ENCODE measurements around the gene COL19A1.
A peak's percentile ranks its signal among the peaks of the same experiment; 100 is the strongest.

Gene COL19A1

DNA sequence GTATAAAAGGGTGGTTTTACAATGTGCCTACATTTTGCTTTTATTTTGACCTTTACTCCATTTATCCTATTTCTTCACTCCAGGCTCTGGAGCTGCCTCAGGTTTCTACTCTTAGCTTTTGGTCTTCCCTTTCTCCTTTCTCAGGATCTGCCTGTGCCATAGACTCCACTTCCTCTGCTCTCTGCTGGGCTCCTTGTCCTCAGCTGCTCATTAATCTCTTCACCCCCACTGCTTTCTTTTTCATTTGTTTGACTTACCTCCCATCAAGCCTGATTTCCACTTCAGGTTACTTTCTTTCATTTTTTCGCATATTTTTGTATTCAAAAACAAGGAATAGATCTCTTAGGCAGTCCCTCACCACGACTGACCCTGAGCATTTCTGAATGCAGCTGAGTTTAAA is 106.8 kb downstream of the COL19A1 start:
- H3K4me3 ChIP-seq (ENCODE audit: low read length), result no peak overlapping the region
- TF ChIP-seq, protein P1, sequence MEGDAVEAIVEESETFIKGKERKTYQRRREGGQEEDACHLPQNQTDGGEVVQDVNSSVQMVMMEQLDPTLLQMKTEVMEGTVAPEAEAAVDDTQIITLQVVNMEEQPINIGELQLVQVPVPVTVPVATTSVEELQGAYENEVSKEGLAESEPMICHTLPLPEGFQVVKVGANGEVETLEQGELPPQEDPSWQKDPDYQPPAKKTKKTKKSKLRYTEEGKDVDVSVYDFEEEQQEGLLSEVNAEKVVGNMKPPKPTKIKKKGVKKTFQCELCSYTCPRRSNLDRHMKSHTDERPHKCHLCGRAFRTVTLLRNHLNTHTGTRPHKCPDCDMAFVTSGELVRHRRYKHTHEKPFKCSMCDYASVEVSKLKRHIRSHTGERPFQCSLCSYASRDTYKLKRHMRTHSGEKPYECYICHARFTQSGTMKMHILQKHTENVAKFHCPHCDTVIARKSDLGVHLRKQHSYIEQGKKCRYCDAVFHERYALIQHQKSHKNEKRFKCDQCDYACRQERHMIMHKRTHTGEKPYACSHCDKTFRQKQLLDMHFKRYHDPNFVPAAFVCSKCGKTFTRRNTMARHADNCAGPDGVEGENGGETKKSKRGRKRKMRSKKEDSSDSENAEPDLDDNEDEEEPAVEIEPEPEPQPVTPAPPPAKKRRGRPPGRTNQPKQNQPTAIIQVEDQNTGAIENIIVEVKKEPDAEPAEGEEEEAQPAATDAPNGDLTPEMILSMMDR (IDR thresholded peaks at IDR 0.05; ENCODE audit: insufficient read depth, low read depth, low read length, missing control alignments), result no peak
- DNase-seq (ENCODE audit: low read depth), result no peak

DNA sequence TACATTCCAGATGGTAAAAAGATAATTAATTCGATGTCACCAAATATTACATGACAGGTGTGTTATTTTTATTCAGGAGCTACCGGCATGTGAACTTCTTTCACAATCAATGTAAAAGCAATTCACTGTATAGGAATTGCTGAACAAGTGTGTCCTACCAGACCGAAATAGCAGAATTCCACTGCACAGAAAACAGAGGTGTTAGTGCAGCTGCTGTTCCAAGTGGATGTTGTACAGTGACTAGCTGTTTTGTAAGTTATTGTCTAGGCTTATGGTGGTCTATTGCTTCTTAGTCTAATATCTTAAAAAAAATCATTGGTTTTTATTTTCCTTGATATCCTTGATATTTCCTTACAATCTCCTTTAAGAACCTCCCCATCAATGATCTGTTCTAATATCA is 107.4 kb downstream of the COL19A1 start:
- H3K4me3 ChIP-seq (ENCODE audit: low read length), result no peak overlapping the region
- DNase-seq (ENCODE audit: low read depth), result no peak
- TF ChIP-seq, protein P1 (IDR thresholded peaks at IDR 0.05; ENCODE audit: insufficient read depth, low read depth, low read length, missing control alignments), result no peak

DNA sequence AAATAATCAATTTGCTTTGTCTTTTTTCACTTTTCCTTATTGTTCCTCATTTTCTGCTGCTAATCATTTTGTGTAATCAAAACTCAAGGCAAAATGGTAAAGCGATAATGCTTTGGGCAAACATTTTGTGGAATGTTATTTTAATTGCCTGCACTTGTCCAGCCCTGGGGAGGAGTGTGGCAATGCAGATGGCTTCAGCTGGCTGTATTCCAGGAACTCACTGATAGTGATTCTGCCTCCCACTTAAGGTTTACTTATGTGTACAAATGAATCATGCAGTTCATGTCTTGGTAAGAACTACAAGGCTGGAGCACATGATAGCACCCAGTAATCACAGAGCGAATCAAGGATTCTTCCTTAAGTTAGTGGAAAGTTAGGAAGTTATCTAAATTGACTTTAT is 107.8 kb downstream of the COL19A1 start:
- H3K4me3 ChIP-seq (ENCODE audit: low read length), result no peak overlapping the region
- TF ChIP-seq, protein P1 (IDR thresholded peaks at IDR 0.05; ENCODE audit: insufficient read depth, low read depth, low read length, missing control alignments), result no peak
- peak; percentile 92 for DNase-seq (ENCODE audit: low read depth)

DNA sequence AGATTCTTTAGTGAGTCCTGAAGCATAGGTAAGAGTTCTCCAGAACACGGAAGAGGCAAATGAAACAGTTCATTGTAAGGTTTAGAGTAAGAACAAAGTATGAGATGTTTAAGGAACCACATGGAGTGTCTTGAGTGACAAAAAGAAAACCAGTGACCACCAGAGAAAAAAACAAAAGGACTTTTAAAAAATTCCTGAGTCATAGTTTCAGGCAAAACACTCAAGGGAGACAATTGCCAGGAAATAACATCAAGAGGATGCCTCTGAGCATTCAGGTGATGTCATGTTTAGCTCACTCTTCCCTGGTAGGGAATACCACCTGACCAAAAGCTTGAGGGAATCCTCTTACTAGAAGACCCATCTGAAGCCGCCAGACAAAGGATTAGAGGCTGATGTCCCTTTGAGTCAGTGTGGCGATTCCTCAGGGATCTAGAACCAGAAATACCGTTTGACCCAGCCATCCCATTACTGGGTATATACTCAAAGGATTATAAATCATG is 110.3 kb downstream of the COL19A1 start:
- no peak overlapping the region for H3K4me3 ChIP-seq (ENCODE audit: low read length)
- TF ChIP-seq, protein P1 (IDR thresholded peaks at IDR 0.05; ENCODE audit: insufficient read depth, low read depth, low read length, missing control alignments), result no peak
- DNase-seq (ENCODE audit: low read depth), result peak; percentile 36

DNA sequence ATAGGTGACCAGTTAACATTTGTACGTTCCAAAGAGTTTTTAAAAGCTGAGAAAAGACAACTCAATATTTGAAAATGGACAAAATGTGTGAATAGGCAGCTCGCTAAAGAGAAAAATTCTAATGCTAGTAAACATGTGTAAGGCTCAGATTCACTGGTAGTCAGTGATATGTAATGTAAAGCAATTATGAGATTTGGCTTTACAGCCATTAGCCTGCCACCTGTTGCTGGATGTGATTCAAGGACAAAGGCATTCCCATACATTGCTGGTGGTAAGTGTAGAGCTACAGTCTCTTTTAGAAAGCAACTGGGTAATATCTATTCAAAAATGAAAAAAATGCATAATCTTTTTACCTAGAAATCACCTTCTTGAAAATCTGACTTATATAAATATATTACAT is 114.3 kb downstream of the COL19A1 start:
- no peak overlapping the region for H3K4me3 ChIP-seq (ENCODE audit: low read length)
- DNase-seq (ENCODE audit: low read depth), result no peak
- TF ChIP-seq, protein P1 (IDR thresholded peaks at IDR 0.05; ENCODE audit: insufficient read depth, low read depth, low read length, missing control alignments), result no peak

DNA sequence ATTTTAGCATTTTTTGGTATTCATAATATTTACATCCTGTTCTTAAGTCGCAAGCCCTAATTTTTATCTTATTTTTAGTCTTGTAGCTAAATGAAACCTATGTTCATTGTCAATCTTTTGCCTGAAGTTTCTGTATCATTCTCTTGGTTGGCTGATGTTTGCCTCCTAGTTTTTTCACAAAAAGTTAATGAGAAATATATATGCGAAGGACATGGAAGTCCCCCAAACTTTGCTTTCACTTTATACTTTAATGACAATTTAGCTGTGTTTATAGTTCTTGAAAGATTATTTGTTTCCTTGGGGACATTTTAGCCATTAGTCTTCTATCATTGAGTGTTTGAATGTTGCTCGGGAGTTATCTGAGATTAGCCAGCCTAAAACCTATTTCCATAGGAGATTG is 118.2 kb downstream of the COL19A1 start:
- DNase-seq (ENCODE audit: low read depth), result no peak
- TF ChIP-seq, protein P1 (IDR thresholded peaks at IDR 0.05; ENCODE audit: insufficient read depth, low read depth, low read length, missing control alignments), result no peak
- no peak overlapping the region for H3K4me3 ChIP-seq (ENCODE audit: low read length)

DNA sequence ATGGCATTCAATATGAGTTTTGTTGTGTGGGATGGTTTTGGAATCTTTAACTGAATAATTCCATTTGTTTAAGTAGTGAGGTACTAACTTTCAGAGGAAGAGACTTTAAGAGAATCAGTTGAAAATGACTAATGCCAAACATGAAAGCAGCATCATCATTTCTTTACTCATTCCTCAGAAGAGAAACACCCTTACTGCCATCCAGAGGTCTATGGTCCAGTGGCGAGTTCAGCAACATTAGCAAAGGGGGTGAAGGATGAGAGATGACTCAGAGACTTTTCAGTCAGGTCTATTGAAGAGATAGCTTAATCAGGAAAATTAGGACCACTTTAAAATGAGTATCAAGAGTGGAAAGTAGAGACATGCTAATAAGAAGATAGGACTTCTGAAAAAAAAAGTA is 118.8 kb downstream of the COL19A1 start:
- no peak overlapping the region for H3K4me3 ChIP-seq (ENCODE audit: low read length)
- TF ChIP-seq, protein P1 (IDR thresholded peaks at IDR 0.05; ENCODE audit: insufficient read depth, low read depth, low read length, missing control alignments), result no peak
- peak; percentile 35 for DNase-seq (ENCODE audit: low read depth)
